Measurements from ENCODE around the gene RNF10.
A peak's percentile ranks its signal among the peaks of the same experiment; 100 is the strongest.
"Not testable (repeated sequence)": the region's sequence is repeated elsewhere in the genome, so short reads cannot be mapped to it uniquely, and the experiment has no call there.

The RNF10 gene

DNA sequence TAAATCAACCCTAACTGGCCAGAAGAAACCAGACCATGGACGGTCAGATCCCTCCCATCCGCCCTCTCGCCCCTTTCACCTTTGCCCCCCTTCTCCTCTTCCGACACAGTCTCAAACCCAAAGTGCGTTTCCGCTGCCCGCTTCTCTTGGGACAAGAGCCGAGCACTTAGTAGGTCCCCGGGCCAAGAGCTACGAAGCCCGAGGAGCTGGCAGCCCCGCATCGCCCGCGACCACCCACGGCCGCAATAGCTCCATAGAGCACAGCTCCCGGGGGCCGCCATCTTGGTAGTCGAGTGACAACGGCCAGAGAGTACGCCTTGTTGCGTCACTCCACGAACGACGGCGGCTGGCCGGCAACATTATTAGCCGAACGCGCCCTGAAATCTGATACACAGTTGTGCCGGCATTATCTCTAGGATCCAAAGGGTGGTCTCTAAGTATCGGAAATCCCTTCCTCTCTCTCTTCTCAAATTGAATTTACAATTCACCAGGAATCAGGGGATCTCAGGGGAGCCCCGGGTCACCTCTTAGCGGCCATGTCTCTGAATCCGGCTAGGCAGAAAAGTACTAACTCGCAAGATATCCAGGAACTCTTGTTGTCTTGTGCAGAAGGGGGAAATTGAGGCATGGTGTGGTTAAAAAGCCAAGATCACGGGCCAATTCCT, 5.2 kb upstream of the RNF10 start, which contains the start of gene COQ5:
COQ5 (minus strand) TSS at position 298 of the 665 bp plus-strand sequence; CDS start at position 281, 17 bp downstream.
- peak; percentile 69 for DNase-seq

DNA sequence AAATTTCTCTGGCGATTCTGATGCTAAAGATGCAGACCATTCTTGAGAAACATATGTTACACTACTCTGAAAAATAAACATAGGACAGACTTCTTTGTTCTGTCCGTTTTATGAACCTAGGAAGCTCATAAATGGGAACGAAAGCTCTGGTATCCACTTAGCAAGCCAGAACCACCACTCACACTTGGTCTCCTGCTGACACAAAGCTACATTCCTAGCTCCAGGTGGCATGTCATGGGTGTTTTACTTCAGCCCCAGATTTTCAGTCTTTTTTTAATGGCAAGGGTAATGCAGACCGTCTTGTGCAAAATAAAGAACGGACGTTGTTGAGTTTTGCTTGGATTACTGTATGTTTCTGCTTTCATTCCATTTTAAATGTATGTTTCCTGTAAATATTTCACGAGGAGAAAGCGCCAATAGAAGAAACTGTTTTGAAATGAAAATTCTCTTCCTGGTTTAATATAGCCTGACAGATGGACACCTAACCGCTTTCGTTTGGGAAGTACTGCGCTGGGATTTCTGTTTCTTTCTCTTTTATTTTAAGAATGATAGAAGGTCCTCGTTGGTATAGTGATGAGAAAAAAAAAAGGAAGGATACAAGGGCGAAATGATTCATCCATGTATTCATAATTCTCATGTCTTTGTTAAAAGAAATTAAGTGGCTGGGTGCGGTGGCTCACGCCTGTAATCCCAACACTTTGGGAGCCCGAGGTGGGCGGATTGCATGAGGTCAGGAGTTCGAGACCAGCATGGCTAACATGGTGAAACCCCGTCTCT, 4.3 kb upstream of the RNF10 start:
- peak in 1 of 2 experiments; percentile 11 for DNase-seq

DNA sequence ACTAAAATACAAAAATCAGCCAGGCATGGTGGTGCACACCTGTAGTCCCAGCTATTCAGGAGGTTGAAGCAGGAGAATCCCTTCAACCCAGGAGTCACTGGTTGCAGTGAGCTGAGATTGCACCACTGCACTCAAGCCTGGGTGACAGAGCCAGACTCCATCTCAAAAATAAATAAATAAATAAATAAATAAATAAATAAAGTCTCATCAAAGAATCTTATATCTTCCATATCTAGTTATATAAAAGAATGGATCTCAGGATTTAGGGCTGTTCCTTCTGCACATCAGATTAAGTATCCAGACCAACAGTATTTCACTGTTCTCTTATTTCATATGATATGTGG, 3.8 kb upstream of the RNF10 start:
- not testable (repeated sequence) for DNase-seq

DNA sequence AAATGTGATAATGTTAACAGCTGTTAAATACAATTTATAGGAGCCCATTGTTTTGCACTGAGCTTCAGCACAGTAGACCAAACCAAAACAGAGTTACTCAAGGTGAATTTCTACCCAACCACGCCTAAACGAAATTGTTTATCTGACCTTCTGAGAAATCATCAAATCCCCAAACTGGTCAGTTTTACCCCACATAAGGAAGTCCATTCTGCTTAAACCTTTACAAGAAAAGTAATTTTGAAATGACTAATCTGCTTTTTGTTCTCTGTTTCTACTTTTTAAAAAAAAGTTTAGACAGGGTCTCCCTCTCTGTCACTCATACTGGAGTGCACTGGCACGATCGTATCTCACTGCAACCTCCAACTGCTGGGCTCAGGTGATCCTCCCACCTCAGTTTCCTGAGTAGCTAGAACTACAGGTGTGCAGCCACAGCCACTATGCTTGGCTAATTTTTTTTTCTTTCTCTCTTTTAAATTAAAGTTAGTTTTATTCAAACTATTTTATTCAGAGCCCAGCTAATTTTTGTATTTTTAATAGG, 1.4 kb upstream of the RNF10 start:
- DNase-seq = no peak

DNA sequence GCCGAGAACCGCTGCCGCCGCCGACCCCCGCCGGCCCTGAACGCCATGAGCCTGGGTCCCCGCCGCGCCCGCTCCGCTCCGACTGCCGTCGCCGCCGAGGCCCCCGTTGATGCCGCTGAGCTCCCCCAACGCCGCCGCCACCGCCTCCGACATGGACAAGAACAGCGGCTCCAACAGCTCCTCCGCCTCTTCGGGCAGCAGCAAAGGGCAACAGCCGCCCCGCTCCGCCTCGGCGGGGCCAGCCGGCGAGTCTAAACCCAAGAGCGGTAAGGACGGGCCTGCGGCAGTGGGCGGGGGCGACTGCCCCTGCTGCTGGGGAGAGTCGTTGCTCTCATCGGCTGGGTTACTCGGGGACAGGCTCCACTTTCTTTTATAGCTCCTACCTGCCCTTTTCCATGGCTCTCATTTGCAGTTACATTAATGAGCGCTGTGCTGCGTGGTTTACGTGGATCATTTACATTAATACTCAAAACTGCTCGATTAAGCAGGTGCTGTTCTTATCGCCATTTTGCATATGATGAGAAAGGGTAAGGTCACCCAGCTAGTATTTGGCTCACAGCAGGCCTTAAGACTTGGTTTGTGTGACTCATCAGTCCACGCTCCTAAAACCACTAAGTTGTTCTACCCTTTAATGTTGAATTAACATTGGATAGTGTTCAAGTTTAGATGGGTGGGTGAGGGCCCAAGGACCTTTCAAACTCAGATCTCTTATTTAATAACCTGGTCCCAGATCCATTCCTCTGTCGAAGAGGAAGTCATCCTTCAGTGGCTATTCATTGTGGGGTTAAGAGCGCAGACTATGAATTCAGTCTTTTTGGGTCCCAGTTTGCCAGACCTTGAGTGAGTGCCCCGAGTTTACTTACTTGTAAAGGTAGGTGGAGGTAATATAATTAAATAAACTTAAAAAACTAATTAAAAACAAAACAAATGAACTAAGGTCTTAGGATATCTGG, 823 bp downstream of the RNF10 start:
- DNase-seq = no peak

DNA sequence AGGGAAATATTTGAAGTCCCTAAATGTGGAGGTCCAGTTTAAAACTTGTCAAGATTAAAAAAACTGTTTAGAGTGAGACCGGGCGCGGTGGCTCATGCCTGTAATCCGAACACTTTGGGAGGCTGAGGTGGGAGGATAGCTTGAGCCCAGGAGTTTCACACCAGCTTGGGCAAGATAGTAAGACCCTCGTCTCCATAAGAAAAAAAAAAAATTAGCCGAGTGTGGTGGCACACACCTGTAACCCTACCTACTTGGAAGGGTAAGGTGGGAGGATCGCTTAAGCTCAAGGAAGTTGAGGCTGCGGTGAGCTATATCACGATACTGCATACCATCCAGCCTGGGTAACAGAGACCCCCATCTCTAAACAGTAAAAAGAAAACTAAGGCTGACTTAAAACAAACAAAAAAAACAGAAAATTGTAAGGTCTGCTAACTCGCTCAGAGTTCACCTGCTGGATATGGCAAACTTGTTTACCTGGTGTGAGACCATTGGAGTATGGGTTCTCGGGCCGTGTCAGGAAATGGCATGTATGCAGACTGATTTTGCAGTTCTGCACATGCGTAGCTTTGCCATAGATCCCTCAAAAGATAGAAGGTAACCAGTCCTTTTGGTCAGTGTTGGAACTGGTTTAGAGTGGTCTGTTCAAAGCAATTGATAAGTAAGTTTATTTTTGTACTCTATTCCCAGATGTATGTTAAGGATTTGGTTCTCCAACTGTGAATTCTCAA, 2.1 kb downstream of the RNF10 start:
- no peak for DNase-seq

DNA sequence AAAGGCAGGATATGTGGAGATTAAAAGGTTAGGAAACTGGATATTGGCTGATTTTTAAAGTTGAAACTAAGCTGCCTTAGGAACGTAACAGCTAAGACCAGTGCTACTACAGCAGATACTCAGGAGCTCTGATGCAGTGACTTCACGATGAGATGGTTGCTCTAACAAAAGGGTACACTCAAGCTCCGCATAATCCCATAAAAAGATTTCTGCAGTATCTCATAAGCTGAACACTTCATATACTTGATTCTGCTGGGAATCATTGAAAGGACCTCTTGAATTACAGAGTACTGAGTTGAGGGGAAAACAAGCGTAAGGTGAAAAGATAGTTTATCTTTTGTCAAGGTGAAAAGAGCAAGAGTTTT, 3.7 kb downstream of the RNF10 start:
- no peak for DNase-seq

DNA sequence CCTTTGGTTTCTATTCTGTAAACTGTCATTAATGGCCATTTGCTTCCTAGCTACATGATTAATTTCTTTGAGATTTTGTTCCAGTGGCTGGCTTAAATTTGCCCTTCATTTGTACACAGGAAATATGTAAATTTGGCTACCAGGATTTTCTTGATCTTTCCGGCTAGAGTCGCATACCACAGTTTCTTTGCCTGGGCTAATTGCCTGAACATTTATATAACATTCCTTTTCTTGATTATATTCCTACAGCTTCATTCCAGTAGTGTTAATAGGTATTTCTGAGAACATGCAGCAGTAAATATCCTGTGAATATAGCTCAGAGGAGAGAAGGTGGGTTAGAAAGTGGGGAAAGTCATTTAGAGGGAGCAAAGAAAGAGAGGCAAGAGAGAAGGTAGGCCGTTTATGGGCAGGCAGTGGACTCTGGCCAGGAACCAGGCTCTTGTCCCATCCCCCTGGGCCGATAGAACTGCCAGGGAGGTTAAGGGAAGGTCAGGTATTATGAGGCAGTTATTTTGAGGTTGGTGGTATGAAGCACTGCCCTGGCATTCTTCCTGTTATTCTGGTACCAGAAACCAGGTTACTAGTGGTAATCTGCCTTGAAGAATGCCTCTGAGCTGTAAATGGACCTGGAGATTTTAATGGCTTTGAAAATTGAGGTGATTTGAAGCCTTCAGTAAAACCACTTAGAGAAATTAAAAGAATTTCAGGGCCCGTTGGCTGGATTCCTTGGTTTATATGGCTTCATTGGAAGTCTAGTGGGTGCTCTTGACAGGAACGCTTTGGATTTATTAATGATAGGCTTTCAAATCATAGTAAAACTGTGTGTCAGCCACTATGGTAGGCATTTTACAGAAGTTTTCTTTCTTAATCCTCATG, 4.4 kb downstream of the RNF10 start:
- DNase-seq = no peak

DNA sequence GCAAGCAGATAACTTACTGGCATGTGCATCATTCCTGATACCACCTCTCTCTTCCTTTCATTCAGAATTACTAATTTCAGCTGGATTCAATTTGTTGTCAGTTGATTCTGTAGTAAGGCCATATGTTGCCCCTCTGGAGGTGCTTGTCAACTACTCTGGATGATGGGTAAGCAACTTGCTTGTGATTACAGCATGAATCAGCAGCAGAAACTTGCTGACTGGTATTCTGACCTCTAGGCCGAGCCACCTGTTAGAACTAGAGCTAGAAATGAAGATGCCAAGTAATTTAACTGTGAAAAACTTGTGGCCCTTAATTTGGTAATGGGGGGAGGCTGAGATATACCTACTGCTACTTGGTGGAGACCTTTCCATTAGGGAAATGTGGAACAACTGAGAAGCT, 5.1 kb downstream of the RNF10 start:
- no peak for DNase-seq

DNA sequence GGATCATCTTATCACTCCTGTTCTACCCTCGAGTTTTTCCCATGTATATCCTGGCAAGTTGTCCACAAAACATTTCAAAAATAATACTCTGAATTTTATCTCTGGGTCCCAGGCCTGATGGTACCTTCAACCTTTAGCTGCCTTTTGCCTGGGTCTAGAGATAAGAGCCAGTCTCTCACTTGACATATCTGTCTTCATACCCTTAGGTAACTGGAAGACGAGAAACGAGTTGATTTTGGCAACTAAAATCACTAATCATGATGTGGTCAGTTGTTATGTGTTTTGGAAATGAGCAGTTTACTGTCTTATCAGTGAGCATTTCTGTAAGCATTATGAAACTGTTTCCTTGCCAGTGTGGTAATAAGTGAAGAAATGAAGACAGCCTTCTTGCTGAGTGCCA, 6.3 kb downstream of the RNF10 start:
- no peak for DNase-seq

DNA sequence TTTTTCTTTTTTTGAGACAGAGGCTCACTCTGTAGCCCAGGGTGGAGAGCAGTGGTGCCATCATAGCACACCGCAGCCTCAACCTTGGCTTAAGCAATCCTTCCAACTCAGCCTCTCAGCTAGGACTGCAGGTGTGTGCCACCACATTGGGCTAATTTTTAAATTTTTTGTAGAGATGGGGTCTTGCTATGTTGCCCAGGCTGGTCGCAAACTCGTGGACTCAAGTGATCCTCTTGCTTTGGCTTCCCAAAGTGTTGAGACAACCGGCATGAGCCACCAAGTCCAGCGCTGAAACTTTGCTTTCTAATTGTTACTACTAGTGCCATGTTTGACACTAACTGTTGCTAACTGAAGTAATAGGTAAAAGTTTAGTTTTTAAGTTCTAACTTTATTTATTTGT, 8.0 kb downstream of the RNF10 start:
- no peak for DNase-seq

DNA sequence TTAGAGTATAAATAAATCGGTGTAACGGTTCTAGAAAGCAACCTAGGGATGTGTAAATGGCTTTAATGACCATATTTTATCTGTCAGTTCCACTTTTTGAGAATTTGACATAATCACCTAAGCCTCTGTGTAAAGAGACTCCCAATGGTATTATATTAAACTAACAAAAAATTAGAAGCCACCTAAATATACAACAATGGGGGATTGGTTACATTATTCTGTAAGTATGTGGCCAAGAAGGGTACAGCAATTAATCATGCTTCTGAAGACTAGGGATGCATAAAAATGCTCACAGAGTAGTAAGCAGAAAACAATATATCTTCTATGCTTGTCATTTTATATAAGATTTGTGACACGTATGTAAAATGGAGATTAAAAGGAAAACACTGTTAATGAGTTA, 10.5 kb downstream of the RNF10 start:
- DNase-seq = no peak

DNA sequence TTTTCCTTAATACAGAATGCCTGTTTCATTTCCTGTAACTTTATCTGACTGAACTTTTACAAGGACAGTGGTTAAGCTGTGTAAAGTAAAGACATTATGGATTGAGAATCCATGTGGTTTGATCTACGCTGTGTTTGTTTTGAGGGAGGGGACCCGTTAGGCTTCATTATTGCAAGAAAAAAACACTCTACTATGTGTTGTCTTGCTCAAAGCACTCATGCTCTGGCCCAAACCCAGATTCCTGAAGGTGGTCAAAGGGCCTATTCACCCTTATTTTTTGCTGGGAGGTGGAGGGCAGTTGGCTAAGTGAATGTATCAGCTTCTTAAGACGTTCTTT, 11.9 kb downstream of the RNF10 start:
- no peak for DNase-seq

DNA sequence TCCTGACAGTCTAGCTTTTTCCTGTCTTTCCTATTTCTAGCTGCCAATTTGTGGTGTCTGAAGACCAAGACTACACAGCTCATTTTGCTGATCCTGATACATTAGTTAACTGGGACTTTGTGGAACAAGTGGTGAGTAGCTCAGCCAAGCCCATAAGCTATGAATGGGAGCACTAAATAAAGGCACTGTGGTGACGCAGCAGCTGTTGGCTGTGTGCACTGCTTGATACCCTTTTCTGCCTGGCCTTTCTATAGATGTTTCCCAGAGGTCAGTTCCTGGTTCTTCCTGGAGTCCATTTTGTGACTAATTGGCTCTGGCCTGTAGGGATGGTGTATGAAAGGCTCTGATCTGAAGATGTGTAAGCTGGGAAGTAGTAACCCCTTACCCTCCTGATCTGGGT, 20.5 kb downstream of the RNF10 start:
- no peak for DNase-seq

DNA sequence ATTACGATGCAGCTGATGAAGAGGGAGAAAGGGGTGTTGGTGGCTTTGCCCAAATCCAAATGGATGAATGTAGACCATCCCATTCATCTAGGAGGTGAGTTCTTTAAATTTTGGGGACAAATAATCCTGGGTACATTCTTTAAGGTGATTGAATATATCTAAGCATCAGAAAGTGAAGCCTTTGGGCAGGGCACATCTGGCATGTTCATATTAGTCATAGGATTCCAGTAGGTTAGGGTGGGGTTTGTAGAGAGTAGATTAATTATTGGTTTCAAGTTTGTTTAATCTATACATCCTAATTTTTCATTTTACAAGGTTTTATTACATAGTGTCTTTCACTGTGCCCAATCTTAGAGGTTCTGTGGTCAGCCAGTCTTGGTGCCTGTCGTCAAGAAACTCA, 23.4 kb downstream of the RNF10 start:
- DNase-seq = no peak

DNA sequence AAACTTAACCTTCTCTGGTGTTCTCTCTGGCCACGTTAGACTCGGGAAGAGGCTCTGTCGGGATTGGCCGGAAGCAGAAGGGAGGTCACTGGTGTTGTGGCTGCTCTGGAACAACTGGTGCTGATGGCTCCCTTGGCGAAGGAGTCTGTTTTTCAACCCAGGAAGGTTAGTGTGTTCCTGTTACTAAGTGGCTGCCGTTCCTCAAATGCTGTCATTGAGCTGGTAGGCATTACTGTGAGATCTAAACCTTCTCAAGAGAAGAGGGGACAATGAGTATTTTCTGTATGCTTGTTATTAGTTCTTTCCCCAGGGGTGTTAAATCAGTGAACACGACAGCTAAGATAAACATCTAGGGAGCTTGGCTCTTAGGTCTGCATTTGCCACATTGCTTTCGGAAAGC, 28.8 kb downstream of the RNF10 start:
- DNase-seq = no peak

DNA sequence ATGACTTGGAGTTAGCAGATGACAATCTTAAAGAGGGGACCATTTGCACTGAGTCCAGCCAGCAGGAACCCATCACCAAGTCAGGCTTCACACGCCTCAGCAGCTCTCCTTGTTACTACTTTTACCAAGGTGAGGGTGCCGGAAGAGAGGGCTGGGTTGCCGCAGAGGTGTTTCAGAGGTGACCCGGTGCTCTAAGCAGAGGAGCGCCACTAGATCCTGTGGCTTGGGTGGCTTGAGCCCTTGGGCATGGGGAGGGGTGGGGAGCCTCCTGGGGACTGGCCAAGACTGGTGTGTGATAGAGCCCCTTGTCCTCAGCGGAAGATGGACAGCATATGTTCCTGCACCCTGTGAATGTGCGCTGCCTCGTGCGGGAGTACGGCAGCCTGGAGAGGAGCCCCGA, 29.3 kb downstream of the RNF10 start:
- DNase-seq = no peak

DNA sequence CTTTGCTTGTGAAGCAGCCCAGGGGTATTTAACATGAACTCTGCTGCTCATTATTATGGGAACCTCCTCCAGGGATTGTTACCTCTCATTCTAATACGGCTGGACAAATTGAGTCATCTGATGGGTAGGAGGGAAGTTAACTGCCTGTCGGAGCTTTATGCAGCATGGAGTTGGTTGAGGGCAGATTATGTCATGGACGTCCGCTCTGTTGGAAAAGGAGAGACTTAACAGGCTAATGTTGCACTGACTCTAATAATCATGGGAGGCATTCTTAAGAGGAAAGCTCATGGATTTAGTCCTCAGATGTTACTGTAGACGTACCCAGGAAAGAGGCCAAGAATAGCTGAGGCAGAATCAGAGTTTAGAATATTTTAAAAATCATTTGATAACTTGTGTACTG, 37.1 kb downstream of the RNF10 start:
- DNase-seq = no peak

DNA sequence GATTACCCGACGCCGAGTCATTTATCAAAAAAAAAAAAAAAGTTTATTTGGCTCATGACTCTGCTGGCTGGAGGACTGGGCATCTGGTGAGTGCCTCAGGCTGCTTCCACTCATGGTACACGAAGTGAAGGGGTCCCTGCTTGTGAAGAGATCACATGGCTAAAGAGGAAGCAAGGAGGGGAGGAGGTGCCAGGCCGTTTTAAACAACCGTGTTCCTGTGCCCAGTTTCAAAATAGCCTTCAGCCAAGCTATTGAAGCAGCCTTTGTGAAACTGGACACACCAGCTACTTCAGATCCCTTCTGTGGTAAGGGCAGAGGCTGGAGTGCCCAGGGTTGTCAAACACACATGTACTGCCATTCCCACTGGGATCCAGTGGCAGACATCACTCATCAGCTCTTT, 39.4 kb downstream of the RNF10 start:
- DNase-seq = no peak

DNA sequence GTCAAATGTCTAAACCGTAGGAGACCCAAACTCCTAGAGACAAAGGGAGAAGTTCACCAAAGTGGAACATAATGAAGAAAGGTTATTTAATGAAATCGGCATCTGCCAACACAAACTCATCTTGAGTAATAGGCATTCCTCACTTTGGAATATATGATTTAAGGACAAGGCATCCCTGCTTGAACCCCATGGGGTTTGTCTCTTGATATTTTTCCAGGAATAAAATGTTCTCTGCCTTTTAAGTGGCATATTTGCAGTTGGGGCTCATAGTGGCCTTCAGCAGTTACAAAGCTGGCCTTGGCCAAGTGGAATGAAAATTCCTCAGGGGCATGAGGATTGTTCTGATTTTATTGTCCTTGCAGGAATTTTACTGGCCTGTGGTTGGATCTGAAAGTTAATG, 40.0 kb downstream of the RNF10 start:
- no peak for DNase-seq

DNA sequence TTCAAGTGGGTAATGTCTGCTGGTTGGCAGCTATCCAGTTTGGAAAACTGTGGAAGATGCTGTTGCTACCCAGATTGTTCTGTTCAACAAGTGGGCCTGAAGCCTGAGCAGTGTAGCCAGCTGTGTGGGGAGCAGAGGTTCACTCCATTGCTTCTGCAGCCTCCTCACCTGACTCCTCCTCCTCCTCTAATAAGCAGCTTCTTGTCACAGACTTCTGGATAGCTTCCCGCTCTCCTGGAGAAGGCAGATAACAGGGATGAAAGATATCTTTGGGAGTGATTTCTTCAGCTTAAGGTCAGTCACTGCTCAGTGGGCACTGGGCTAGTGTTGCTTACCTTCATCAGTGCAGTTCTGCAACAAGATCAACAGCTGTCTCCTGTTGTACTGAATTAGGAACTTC, 45.0 kb downstream of the RNF10 start:
- DNase-seq = no peak
